Chondrocyte (in vitro differentiated cells): ENCODE data around the gene FKBP5. TPM values are rescaled to one million over a fixed set of nuclear protein-coding genes. Genes with fewer than 3 reads are reported as not detected.

ENCODE experiments used
- DNase-seq: peaks from one replicate; pipeline ENCODE4 v3.0.0; 2021; ENCODE audit warnings: mixed read lengths, low spot score
- H3K27ac Mint-ChIP-seq: one replicate; pipeline ENCODE4 v1.8.0; 2021; ENCODE audit warnings: mild to moderate bottlenecking, moderate library complexity, mixed read lengths; ENCODE audit not compliant: unreplicated experiment
- H3K27me3 Mint-ChIP-seq: 2 replicates; pipeline ENCODE4 v1.8.0; 2021; ENCODE audit warnings: low read depth, mixed read lengths
- H3K36me3 Mint-ChIP-seq: 2 replicates; pipeline ENCODE4 v1.8.0; 2021; ENCODE audit warnings: low read depth, mixed read lengths
- H3K4me1 Mint-ChIP-seq: 2 replicates; pipeline ENCODE4 v1.8.0; 2021; ENCODE audit warnings: low read depth, mild to moderate bottlenecking, mixed read lengths
- H3K4me3 Mint-ChIP-seq: one replicate; pipeline ENCODE4 v1.8.0; 2021; ENCODE audit warnings: mild to moderate bottlenecking, moderate library complexity, mixed read lengths; ENCODE audit not compliant: unreplicated experiment
- H3K9me3 Mint-ChIP-seq: 2 replicates; pipeline ENCODE4 v1.8.0; 2021; ENCODE audit warnings: low read depth, mixed read lengths
- total RNA-seq: library from RNA; stranded (reverse); gene quantifications from 3 replicates; pipeline ENCODE4 v1.2.1, GENCODE V29; 2021
- TF ChIP-seq, protein P1 (sequence below): fragments of 200-600 bp; sonication (generic); IDR thresholded peaks from 2 replicates; pipeline ENCODE4 v1.5.0; 2021; ENCODE audit warnings: antibody characterized with exemption, mild to moderate bottlenecking, moderate library complexity

Gene FKBP5
- total RNA-seq, 1 donor from 2014 or later = 143 TPM

DNA sequence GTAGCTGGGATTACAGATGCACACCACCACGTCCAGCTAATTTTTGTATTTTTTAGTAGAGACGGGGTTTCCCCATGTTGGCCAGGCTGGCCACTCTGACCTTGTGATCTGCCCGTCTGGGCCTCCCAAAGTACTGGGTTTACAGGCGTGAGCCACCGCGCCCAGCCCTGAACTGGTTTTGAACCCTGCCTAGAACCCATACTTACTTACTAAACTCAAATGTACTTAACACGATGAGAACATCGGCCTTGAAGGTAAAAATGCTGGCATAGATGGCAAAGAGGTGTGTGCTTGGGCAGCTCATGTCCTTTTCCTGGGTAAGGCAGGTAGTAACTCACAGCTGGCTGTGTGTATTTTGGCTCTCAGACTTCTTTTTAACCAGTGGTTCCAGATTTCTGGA, 44.9 kb upstream of the FKBP5 start:
- Mint-ChIP-seq H3K27me3 (no peaks in the 10 kb centered on the region), H3K4me1 (peaks cover 63% of the 10 kb centered on the region), H3K4me3 (no peak overlapping the region), H3K27ac (peak overlapping the region; percentile 8), H3K9me3 (no peaks in the 10 kb centered on the region), H3K36me3 (no peaks in the 10 kb centered on the region)
- DNase-seq = no peak
- TF ChIP-seq, protein P1, sequence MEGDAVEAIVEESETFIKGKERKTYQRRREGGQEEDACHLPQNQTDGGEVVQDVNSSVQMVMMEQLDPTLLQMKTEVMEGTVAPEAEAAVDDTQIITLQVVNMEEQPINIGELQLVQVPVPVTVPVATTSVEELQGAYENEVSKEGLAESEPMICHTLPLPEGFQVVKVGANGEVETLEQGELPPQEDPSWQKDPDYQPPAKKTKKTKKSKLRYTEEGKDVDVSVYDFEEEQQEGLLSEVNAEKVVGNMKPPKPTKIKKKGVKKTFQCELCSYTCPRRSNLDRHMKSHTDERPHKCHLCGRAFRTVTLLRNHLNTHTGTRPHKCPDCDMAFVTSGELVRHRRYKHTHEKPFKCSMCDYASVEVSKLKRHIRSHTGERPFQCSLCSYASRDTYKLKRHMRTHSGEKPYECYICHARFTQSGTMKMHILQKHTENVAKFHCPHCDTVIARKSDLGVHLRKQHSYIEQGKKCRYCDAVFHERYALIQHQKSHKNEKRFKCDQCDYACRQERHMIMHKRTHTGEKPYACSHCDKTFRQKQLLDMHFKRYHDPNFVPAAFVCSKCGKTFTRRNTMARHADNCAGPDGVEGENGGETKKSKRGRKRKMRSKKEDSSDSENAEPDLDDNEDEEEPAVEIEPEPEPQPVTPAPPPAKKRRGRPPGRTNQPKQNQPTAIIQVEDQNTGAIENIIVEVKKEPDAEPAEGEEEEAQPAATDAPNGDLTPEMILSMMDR = no peak

DNA sequence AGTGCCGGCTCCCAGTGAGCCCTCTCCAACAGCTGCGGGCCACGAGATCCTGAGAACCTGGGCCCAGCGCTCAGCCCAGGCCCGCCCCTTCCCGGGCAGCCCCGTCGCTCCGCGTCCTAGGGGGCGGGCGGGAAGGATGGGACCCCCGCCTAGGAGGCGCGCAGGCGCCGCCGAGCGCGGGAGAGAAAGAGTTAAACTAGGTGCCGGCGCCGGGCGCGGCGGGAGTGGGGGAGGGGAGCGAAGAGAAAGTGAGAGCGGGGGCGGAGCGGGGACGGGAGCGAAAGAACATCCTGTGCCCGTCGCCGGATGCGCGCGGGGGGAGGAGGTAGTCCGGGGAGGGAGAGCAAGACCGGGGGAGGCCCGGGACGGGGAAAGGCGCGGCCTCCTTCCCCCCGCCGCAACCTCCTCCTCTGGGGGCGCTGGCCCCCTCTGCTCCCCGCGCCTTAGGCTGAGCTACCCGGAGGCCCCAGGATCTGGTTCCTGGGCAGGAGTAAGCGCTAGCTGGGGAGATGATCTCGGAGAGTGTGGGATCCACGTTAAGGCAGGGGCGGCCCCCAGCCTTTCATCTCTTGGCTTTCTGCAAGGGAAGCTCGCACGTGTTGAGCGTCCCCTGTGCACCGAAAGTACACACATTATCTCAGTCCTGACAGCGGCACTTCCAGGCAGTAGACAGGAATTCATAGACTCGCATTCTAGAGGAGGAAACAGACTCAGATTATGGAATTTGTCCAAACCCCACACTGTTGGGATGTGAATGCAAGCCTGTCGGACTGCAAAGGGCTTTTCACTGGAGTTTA, 43.2 kb upstream of the FKBP5 start:
- peak overlapping the region; percentile 80 for H3K4me3 Mint-ChIP-seq
- H3K4me1 Mint-ChIP-seq = peaks cover 69% of the 10 kb centered on the region
- H3K36me3 Mint-ChIP-seq = no peaks in the 10 kb centered on the region
- TF ChIP-seq, protein P1 = peak; percentile 52
- H3K27me3 Mint-ChIP-seq = no peaks in the 10 kb centered on the region
- DNase-seq = peak; percentile 97
- no peaks in the 10 kb centered on the region for H3K9me3 Mint-ChIP-seq
- H3K27ac Mint-ChIP-seq = peak overlapping the region; percentile 98

DNA sequence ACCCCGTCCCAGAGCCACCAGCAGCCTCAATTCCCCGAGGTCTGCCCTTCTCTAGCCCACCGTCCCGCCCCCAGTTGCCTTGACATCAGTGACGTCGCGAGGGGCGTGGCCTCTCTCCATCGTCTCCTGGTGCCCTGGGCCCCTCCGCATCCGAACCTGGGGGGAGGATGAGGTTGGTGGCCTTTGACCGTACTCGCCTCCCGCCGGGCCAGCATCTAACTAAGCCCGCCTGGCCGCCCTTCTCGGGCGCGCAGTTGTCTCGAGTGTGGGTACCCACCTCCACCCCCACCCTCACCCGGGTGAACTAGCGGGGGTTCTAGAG, 42.7 kb upstream of the FKBP5 start:
- Mint-ChIP-seq H3K9me3 (no peaks in the 10 kb centered on the region), H3K4me1 (peaks cover 73% of the 10 kb centered on the region), H3K27ac (peak overlapping the region; percentile 98), H3K4me3 (peak overlapping the region; percentile 80), H3K27me3 (no peaks in the 10 kb centered on the region), H3K36me3 (no peaks in the 10 kb centered on the region)
- TF ChIP-seq, protein P1 = no peak
- peak; percentile 95 for DNase-seq

DNA sequence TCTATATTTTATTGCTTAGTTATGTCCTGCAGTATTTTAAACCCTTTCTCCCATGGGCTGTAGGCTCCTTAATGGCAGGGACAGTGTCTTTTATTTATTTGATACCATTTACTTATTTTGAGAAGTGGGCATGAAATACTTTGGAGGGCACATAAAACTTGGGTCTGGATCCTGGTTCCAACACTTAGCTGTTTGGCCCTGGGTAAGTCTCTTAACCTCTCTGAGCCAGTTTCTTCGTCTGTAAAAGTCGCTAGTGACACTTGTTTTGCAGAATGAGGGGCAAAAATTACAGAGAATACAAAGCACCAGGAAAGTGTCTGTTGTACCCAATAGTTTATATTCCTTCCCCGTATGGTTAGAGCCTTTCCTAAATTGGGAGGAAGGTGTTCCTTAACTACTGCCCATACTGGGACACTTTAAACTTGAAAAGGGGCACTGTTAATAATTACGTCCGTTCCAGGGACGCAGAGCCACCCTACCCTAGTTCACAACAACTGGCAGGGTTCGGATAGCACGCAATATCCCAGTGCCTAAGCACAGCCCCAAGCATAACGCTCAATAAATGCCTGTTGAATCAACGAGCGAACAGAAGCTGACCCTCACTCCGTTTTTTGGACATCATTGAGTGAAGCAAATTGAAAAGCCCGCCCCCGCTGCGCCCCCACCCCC, 42.2 kb upstream of the FKBP5 start:
- Mint-ChIP-seq H3K9me3 (no peaks in the 10 kb centered on the region), H3K36me3 (no peaks in the 10 kb centered on the region), H3K4me3 (peak overlapping the region; percentile 80), H3K27me3 (no peaks in the 10 kb centered on the region), H3K4me1 (peaks cover 73% of the 10 kb centered on the region), H3K27ac (peak overlapping the region; percentile 98)
- TF ChIP-seq, protein P1 = no peak
- no peak for DNase-seq

DNA sequence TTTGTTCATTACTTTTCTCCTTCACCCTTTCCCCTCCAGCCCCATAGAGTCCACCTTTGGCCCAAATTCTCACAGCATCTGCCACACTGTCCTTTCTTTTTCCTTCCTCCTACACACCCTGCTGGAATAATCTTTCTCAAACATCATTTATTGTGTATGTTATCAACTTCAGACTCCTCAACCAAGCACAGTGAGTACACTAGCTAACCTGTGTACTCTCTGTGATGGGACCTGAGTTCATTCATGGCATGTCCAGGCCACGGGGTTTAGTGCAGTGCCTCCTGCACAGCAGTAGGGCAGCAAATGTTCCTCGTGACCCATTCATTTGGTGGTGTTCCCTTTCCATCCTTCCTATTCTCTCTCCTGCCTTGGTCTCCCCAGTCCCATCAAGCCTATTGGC, 41.0 kb upstream of the FKBP5 start:
- no peak for DNase-seq
- TF ChIP-seq, protein P1 = no peak
- no peak overlapping the region for H3K4me3 Mint-ChIP-seq
- no peaks in the 10 kb centered on the region for H3K36me3 Mint-ChIP-seq
- peak overlapping the region; percentile 99 for H3K27ac Mint-ChIP-seq
- H3K4me1 Mint-ChIP-seq = peaks cover 80% of the 10 kb centered on the region
- no peaks in the 10 kb centered on the region for H3K27me3 Mint-ChIP-seq
- no peaks in the 10 kb centered on the region for H3K9me3 Mint-ChIP-seq
